Mucosa of rectum (tissue), 2 donors: ENCODE measurements around the gene VSX1.

Experiments
- H3K27ac ChIP-seq, 2 donors: one replicate each; pipeline ENCODE4 v1.7.0; 2013; ENCODE audit warnings: inconsistent platforms in 2 of 2, low read depth in 2 of 2, low read length in 2 of 2
- H3K27me3 ChIP-seq, 2 donors: one replicate each; pipeline ENCODE4 v1.7.0; 2013; ENCODE audit warnings: low read length in 2 of 2; ENCODE audit not compliant: control insufficient read depth in 2 of 2, insufficient read depth in 2 of 2
- H3K36me3 ChIP-seq, 2 donors: one replicate each; pipeline ENCODE4 v1.7.0; 2013; ENCODE audit warnings: low read length in 2 of 2; ENCODE audit not compliant: control insufficient read depth in 2 of 2, insufficient read depth in 2 of 2
- H3K4me1 ChIP-seq, 2 donors: one replicate each; pipeline ENCODE4 v1.7.0; 2013; ENCODE audit warnings: low read length in 2 of 2, mild to moderate bottlenecking in 1 of 2; ENCODE audit not compliant: control insufficient read depth in 2 of 2, insufficient read depth in 2 of 2
- H3K4me3 ChIP-seq, 2 donors: one replicate each; pipeline ENCODE4 v1.7.0; 2013; ENCODE audit warnings: low read length in 2 of 2
- H3K9ac ChIP-seq, 2 donors: one replicate each; pipeline ENCODE4 v1.7.0; 2013; ENCODE audit warnings: low read length in 2 of 2, low read depth in 1 of 2, mild to moderate bottlenecking in 1 of 2
- H3K9me3 ChIP-seq, 2 donors: one replicate each; pipeline ENCODE4 v1.7.0; 2013; ENCODE audit warnings: low read length in 2 of 2; ENCODE audit not compliant: control insufficient read depth in 2 of 2
- donor health status: healthy.
- donor health status: Normal muscosa, but diverticular disease.

VSX1 gene

DNA sequence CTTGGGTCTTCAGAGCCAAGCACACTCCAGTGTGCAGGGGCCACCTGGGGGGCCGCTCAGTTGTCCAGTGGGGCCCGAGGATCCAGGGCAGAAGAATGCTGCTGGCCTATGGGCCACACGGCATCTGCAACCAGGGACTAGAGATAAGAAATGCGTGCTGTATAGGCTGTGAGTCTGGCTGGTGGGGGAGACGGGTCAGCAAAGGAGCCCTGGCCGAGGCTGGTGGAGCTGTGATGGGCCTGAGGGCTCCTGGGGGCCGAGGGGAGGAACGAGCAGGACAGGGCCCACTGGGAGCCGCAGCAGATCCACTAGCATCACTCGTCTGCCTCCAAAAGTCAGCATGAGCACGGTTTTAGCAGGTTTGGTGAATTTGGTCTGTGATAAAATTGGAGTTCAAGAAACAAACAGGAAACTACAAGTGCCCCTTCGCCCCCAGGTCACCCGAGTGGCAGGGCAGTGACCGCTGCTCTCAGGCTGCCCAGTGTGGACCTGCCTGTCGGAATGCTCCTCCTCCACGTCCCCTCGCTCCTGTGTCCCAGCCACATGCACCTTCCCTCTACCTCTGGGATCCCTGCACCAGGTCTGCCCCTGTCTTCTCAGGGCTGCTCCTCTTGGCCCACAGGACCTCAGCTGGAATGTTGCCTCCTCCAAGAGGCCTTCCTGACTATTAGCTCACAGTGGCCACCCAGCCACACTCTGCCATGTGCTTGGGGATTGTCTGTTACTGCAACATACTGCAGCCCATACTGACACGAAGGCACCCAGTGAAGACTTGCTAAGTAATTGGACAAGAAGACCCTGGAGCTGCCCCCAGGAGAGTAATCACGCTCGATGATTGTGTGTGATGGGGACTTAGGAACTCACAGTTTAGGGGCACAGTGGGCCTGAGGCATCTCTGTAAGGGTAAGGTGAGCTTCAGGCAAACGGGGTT lies 34.9 kb downstream of the VSX1 start:
- Histone ChIP-seq H3K9ac (no peak overlapping the region), H3K27ac (no peak overlapping the region), H3K36me3 (peaks cover 18 to 26% of the 10 kb centered on the region in 2 donors)

DNA sequence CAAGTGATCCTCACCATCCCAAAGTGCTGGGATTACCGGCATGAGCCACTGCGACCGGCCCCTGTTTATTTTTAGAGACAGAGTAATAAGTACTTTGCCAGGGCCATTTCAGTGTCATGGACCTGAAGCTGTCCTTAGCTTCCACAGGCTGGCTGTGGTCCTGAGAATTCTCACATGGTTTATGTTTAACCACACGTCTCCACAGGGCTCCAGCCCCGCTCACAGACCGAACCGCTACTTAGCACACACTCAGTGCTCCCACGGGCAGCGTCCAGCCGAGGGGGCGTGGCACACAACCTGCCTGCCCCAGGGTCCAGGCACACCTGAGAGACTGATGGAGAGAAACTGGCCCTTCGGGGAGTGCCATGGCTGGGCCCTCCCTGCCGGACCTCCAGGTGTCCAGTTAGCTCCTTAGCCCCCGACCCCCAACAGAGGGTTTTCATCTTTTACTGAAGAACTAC lies 35.7 kb downstream of the VSX1 start:
- H3K36me3 ChIP-seq, result peaks cover 16 to 23% of the 10 kb centered on the region in 2 donors
- H3K9me3 ChIP-seq, result no peaks in the 10 kb centered on the region
- H3K27me3 ChIP-seq, result no peaks in the 10 kb centered on the region
- H3K27ac ChIP-seq, result no peak overlapping the region
- no peak overlapping the region for H3K9ac ChIP-seq
- no peak overlapping the region for H3K4me3 ChIP-seq
- H3K4me1 ChIP-seq, result peaks cover 22 to 36% of the 10 kb centered on the region in 2 donors

More for the DNA sequence above, 34.9 kb downstream of the VSX1 start:
- Histone ChIP-seq H3K9me3 (no peaks in the 10 kb centered on the region), H3K4me1 (peaks cover 17 to 32% of the 10 kb centered on the region in 2 donors), H3K4me3 (no peak overlapping the region), H3K27me3 (no peaks in the 10 kb centered on the region)

DNA sequence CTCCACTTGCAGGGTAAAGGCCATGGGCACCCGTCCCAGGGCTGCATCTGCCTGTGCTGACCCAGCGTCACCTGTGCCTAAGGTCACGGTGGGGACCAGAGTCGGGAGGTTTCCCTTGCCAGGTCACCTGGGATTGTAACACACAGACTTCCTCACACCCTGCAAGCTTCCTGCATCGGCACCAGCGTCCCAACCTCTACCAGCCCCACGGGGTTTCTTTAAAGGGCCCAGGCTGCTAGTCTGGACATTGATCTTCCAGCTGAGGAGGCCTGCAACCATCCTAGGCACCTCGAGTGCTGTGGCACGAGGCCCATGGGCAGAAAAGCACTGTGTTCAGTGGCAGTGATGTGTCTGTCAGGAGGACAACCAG lies 36.6 kb downstream of the VSX1 start:
- H3K27ac ChIP-seq, result no peak overlapping the region
- no peaks in the 10 kb centered on the region for H3K27me3 ChIP-seq
- H3K9ac ChIP-seq, result no peak overlapping the region
- H3K36me3 ChIP-seq, result peaks cover 13 to 19% of the 10 kb centered on the region in 2 donors
- H3K9me3 ChIP-seq, result no peaks in the 10 kb centered on the region
- peaks cover 26 to 38% of the 10 kb centered on the region in 2 donors for H3K4me1 ChIP-seq
- no peak overlapping the region for H3K4me3 ChIP-seq

DNA sequence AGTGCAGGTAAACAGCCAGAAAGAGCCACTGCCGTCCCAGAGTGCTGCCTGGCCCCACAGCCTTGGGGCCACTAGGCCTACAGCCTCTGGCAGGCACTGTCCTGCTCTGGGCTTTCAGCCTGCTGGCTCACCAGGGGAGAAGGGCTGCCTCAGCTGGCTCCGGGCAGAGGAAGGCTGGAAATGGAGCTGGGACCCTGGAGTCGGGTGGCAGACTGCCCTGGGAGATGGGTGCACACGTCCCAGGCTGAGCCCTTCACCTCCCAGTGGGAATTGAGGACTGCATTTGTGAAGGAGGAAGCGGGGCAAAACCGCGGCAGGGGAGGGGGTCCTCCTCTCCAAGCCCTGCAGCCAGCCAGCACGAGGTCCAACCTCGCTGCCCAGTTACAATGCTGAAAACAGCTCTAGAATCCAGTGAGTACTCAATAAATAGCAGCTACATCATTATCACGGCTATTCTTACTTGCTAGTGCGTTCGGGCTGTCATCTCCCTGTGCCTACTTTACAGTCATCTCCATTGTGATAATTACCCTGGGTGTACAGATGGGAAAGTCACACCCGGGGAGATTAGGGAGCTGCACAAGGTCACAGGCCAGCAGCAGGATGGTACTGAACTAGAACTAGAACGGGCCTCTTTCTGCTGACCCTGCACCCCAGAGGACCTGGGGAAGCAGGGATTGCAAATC lies 37.1 kb downstream of the VSX1 start:
- H3K27ac ChIP-seq, result no peak overlapping the region
- H3K9me3 ChIP-seq, result no peaks in the 10 kb centered on the region
- H3K9ac ChIP-seq, result no peak overlapping the region
- H3K4me1 ChIP-seq, result peaks cover 32 to 41% of the 10 kb centered on the region in 2 donors
- H3K27me3 ChIP-seq, result no peaks in the 10 kb centered on the region
- H3K36me3 ChIP-seq, result peaks cover 13 to 19% of the 10 kb centered on the region in 2 donors
- H3K4me3 ChIP-seq, result no peak overlapping the region

DNA sequence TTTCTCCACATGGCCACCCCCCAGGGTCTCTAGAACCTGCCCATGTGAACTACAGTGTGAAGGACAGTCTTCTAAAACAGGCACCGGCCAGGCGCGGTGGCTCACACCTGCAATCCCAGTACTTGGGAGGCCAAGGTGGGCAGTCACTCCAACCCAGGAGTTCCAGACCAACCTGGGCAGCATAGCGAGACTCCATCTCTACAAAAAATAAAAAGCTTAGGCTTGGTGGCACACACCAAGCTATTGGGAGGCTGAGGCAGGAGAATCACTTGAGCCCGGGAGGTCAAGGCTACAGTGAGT lies 37.7 kb downstream of the VSX1 start:
- H3K36me3 ChIP-seq, result peaks cover 13 to 19% of the 10 kb centered on the region in 2 donors
- no peak overlapping the region for H3K27ac ChIP-seq
- peaks cover 38 to 41% of the 10 kb centered on the region in 2 donors for H3K4me1 ChIP-seq
- no peak overlapping the region for H3K9ac ChIP-seq
- H3K9me3 ChIP-seq, result no peaks in the 10 kb centered on the region
- no peaks in the 10 kb centered on the region for H3K27me3 ChIP-seq
- H3K4me3 ChIP-seq, result no peak overlapping the region

GRCh38 chr20:25043499-25044260 lies 38.3 kb downstream of the VSX1 start:
- Histone ChIP-seq H3K4me3 (no peak overlapping the region), H3K36me3 (peaks cover 13 to 19% of the 10 kb centered on the region in 2 donors), H3K27me3 (no peaks in the 10 kb centered on the region), H3K9ac (no peak overlapping the region), H3K27ac (peak overlapping the region; percentile 72 to 74), H3K4me1 (peaks cover 43 to 45% of the 10 kb centered on the region in 2 donors), H3K9me3 (no peaks in the 10 kb centered on the region)

- Histone ChIP-seq H3K9me3 (no peaks in the 10 kb centered on the region), H3K4me3 (no peak overlapping the region), H3K9ac (peak overlapping the region; percentile 32 to 36), H3K27ac (peak overlapping the region; percentile 72 to 74), H3K4me1 (peaks cover 52 to 53% of the 10 kb centered on the region in 2 donors), H3K27me3 (no peaks in the 10 kb centered on the region), H3K36me3 (peaks cover 13 to 18% of the 10 kb centered on the region in 2 donors)
Measured at GRCh38 chr20:25042531-25043498, 39.1 kb downstream of the VSX1 start.

DNA sequence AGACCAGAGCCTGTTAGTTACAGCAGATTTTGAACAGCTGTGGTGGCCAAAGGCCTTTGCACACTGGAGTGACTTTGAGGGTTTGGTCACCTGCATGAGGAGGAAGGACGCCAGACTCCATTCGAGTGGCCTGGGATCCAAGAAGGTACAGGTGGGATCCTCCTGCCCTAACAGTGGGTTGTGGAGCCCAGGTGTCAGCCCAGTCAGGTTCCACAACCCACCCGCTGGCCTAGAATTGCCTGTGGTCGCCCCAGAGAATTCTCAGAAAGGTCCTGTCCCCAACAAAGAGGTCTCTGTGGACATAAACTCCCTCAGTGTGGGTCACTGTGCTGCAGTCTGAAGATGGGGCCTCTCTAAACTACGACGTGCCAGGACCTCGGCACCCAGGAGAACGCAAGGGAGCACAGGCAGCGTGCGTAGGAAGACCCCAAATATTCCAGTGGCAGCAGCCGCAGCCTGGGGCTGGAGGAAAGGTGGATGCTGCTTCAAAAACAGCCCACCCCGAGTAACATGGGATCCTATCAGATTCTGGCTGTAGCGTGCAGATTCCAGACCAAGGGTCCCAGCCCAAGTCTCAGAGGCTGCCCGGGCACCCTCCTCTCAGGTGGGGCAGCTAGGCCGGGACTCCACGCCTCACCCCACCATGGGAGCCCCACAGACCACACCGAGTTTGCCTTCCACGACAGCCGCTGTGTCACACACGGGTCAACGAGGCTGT lies 40.0 kb downstream of the VSX1 start:
- H3K36me3 ChIP-seq, result peaks cover 4 to 13% of the 10 kb centered on the region in 2 donors
- peaks cover 60 to 61% of the 10 kb centered on the region in 2 donors for H3K4me1 ChIP-seq
- H3K27ac ChIP-seq, result peak overlapping the region in 1 of 2 donors; percentile 72
- H3K4me3 ChIP-seq, result no peak overlapping the region
- no peaks in the 10 kb centered on the region for H3K9me3 ChIP-seq
- no peak overlapping the region for H3K9ac ChIP-seq
- no peaks in the 10 kb centered on the region for H3K27me3 ChIP-seq

GRCh38 chr20:25040438-25040831 lies 41.5 kb downstream of the VSX1 start:
- Histone ChIP-seq H3K4me3 (no peak overlapping the region), H3K9me3 (no peaks in the 10 kb centered on the region), H3K36me3 (peaks cover 0 to 5% of the 10 kb centered on the region in 2 donors), H3K27ac (peak overlapping the region; percentile 59 to 64), H3K9ac (no peak overlapping the region), H3K4me1 (peaks cover 73 to 74% of the 10 kb centered on the region in 2 donors), H3K27me3 (no peaks in the 10 kb centered on the region)
